ENCODE data around the gene UBQLNL.
A peak's percentile ranks its signal among the peaks of the same experiment; 100 is the strongest.

The UBQLNL gene

DNA sequence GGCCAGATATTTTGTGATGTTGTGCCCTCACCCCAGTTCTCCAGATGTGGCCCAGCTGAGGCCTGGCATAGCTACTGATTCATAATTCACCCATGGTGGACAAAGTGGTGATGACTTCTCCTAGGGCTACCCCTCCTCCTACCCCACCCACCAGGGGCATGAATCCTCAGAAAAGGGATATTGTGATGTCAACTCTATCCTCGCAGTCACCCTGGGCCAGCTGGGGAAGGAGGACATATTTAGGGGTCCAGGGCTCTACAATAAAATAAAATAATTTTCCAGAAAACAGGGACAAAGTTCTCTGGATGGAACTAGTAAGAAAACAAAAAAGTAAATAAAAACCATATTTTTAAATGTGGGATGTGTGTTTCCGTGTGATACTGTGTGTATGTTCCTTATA is at the start of gene UBQLNL:
UBQLNL (minus strand) TSS at position 101 of the 400 bp plus-strand sequence. CDS start 258 bp downstream, outside the sequence.
- Histone ChIP-seq H3K9ac (ENCODE audit: low read length) (no peak within 1 kb of the TSS), H3K36me3 (ENCODE audit: control insufficient read depth, insufficient read depth, low read length, severe bottlenecking) (no peaks in the 10 kb centered on the region), H3K4me1 (ENCODE audit: control insufficient read depth, insufficient read depth, low read length) (no peaks in the 10 kb centered on the region), H3K9me3 (ENCODE audit: control insufficient read depth, low read length) (no peaks in the 10 kb centered on the region), H3K27me3 (replicated peaks; ENCODE audit: control insufficient read depth, insufficient read depth, low read length) (no peaks in the 10 kb centered on the region), H3K4me3 (ENCODE audit: low read length) (no peak within 1 kb of the TSS)
- DNase-seq (ENCODE audit: low read depth) = no peak

DNA sequence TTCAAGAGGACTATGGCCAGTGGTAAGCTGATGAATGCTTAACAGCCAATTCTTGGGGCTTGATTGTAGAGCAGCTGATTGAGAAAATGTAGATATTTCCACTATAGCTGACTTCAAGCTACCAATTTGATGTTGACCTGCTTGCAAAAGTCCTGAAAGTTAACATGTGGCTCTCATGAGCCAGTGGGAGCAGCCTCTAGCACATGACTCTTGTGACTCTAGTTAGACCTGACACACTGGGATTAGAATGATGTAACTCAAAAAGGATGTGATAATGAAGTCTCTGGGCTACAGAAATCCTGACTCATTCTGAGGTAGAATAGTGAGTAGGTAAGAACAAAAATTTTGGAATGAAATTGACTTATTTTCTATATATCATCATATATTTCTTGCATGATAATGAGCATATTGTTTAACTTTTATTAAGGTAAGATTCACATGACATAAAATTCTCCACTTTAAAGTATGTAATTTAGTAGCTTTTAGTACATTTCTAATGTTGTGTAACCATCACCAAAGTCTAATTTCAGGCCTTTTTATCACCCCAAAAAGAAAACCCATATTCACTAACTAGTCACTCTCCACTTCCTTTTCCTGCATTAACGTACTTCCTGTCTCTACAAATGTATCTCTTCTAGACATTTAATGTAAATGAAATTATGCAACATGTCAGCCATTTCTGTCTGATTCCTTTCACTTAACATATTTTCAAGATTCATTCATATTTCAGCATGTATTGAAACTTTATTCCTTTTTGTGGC is 47.9 kb upstream of the UBQLNL start:
- H3K9ac ChIP-seq (ENCODE audit: low read length) = no peak overlapping the region
- H3K27me3 ChIP-seq (replicated peaks; ENCODE audit: control insufficient read depth, insufficient read depth, low read length) = no peaks in the 10 kb centered on the region
- H3K36me3 ChIP-seq (ENCODE audit: control insufficient read depth, insufficient read depth, low read length, severe bottlenecking) = no peaks in the 10 kb centered on the region
- H3K9me3 ChIP-seq (ENCODE audit: control insufficient read depth, low read length) = no peaks in the 10 kb centered on the region
- DNase-seq (ENCODE audit: low read depth) = no peak
- no peaks in the 10 kb centered on the region for H3K4me1 ChIP-seq (ENCODE audit: control insufficient read depth, insufficient read depth, low read length)
- no peak overlapping the region for H3K4me3 ChIP-seq (ENCODE audit: low read length)

GRCh38 chr11:5557751-5558150 is 41.3 kb upstream of the UBQLNL start:
- no peaks in the 10 kb centered on the region for H3K9me3 ChIP-seq (ENCODE audit: control insufficient read depth, low read length)
- no peaks in the 10 kb centered on the region for H3K36me3 ChIP-seq (ENCODE audit: control insufficient read depth, insufficient read depth, low read length, severe bottlenecking)
- no peak overlapping the region for H3K4me3 ChIP-seq (ENCODE audit: low read length)
- DNase-seq (ENCODE audit: low read depth) = no peak
- H3K4me1 ChIP-seq (ENCODE audit: control insufficient read depth, insufficient read depth, low read length) = peaks cover 4% of the 10 kb centered on the region
- no peaks in the 10 kb centered on the region for H3K27me3 ChIP-seq (replicated peaks; ENCODE audit: control insufficient read depth, insufficient read depth, low read length)
- H3K9ac ChIP-seq (ENCODE audit: low read length) = no peak overlapping the region

- no peaks in the 10 kb centered on the region for H3K9me3 ChIP-seq (ENCODE audit: control insufficient read depth, low read length)
- no peak overlapping the region for H3K9ac ChIP-seq (ENCODE audit: low read length)
- DNase-seq (ENCODE audit: low read depth) = no peak
- H3K4me1 ChIP-seq (ENCODE audit: control insufficient read depth, insufficient read depth, low read length) = peaks cover 4% of the 10 kb centered on the region
- H3K4me3 ChIP-seq (ENCODE audit: low read length) = no peak overlapping the region
- H3K36me3 ChIP-seq (ENCODE audit: control insufficient read depth, insufficient read depth, low read length, severe bottlenecking) = no peaks in the 10 kb centered on the region
- no peaks in the 10 kb centered on the region for H3K27me3 ChIP-seq (replicated peaks; ENCODE audit: control insufficient read depth, insufficient read depth, low read length)
These were observed 40.2 kb upstream of the UBQLNL start for GRCh38 chr11:5556596-5557188.

- Histone ChIP-seq H3K4me3 (ENCODE audit: low read length) (no peak overlapping the region), H3K9ac (ENCODE audit: low read length) (no peak overlapping the region), H3K36me3 (ENCODE audit: control insufficient read depth, insufficient read depth, low read length, severe bottlenecking) (no peaks in the 10 kb centered on the region), H3K27me3 (replicated peaks; ENCODE audit: control insufficient read depth, insufficient read depth, low read length) (no peaks in the 10 kb centered on the region), H3K9me3 (ENCODE audit: control insufficient read depth, low read length) (no peaks in the 10 kb centered on the region), H3K4me1 (ENCODE audit: control insufficient read depth, insufficient read depth, low read length) (peaks cover 8% of the 10 kb centered on the region)
- DNase-seq (ENCODE audit: low read depth) = peak; percentile 7
These were observed 36.8 kb upstream of the UBQLNL start for GRCh38 chr11:5553343-5553742.

DNA sequence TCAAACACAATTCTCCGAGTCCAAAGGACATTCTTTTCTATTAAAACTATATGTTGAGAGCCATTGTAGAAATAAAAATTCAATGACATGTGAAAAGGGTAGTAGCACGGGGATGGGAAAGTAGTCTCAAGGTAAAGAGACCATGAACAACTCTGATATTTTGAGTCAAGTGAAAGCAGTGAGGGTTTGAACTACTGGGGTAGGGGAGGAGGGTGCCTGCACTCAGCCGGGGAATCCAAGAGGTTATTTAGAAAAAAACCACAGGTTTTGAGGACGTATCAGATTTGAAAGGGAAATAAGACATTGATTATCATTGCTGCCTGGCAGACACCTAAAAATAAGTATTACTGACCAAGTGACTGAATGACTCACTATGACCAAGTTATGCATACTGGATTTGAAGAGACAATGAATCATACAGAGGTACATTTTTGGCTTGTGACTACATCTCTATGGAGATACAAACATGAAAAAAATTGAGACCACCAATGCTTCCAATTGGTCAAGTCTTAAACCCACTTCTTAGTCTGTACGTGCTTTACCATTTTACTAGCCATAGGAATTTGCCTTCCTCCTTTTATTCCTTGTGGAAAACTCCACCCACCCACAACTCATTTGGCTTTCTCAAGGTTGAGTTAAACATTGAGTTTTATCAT is 34.1 kb upstream of the UBQLNL start:
- peak; percentile 49 for DNase-seq (ENCODE audit: low read depth)
- no peaks in the 10 kb centered on the region for H3K36me3 ChIP-seq (ENCODE audit: control insufficient read depth, insufficient read depth, low read length, severe bottlenecking)
- H3K4me1 ChIP-seq (ENCODE audit: control insufficient read depth, insufficient read depth, low read length) = peaks cover 4% of the 10 kb centered on the region

DNA sequence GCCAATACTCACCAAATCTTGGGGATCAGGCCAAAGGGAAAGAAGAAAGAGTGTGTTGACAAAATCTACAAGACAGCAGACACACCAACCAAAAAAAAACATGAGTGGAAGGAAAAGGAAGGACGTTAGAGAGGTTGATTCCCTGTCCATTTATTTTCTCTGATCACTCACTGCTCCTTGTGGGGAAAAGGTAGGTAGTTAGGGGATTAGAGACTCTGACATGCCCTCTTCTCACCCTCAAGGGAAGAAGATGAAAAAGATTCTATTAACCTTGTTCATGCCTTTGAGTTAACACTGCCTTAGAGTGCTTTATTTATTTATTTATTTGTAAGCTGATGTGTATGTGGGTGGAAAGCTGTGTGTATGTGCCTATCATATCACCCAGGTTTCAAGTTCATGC is 31.9 kb upstream of the UBQLNL start, which contains the start of gene OR52H1:
OR52H1 (minus strand) TSS at position 101 of the 400 bp plus-strand sequence. CDS start 3,035 bp downstream, outside the sequence.
- H3K9ac ChIP-seq (ENCODE audit: low read length) = no peak within 1 kb of the TSS
- no peak within 1 kb of the TSS for H3K4me3 ChIP-seq (ENCODE audit: low read length)
- no peak for DNase-seq (ENCODE audit: low read depth)
- peaks cover 4% of the 10 kb centered on the region for H3K4me1 ChIP-seq (ENCODE audit: control insufficient read depth, insufficient read depth, low read length)
- H3K9me3 ChIP-seq (ENCODE audit: control insufficient read depth, low read length) = no peaks in the 10 kb centered on the region
- no peaks in the 10 kb centered on the region for H3K36me3 ChIP-seq (ENCODE audit: control insufficient read depth, insufficient read depth, low read length, severe bottlenecking)
- no peaks in the 10 kb centered on the region for H3K27me3 ChIP-seq (replicated peaks; ENCODE audit: control insufficient read depth, insufficient read depth, low read length)

More for the DNA sequence above, 34.1 kb upstream of the UBQLNL start:
- Histone ChIP-seq H3K4me3 (ENCODE audit: low read length) (no peak overlapping the region), H3K27me3 (replicated peaks; ENCODE audit: control insufficient read depth, insufficient read depth, low read length) (no peaks in the 10 kb centered on the region), H3K9ac (ENCODE audit: low read length) (no peak overlapping the region), H3K9me3 (ENCODE audit: control insufficient read depth, low read length) (no peaks in the 10 kb centered on the region)

GRCh38 chr11:5547982-5548381 is 31.5 kb upstream of the UBQLNL start:
- no peak overlapping the region for H3K9ac ChIP-seq (ENCODE audit: low read length)
- no peak for DNase-seq (ENCODE audit: low read depth)
- no peak overlapping the region for H3K4me3 ChIP-seq (ENCODE audit: low read length)
- no peaks in the 10 kb centered on the region for H3K9me3 ChIP-seq (ENCODE audit: control insufficient read depth, low read length)
- no peaks in the 10 kb centered on the region for H3K36me3 ChIP-seq (ENCODE audit: control insufficient read depth, insufficient read depth, low read length, severe bottlenecking)
- H3K4me1 ChIP-seq (ENCODE audit: control insufficient read depth, insufficient read depth, low read length) = peaks cover 4% of the 10 kb centered on the region
- no peaks in the 10 kb centered on the region for H3K27me3 ChIP-seq (replicated peaks; ENCODE audit: control insufficient read depth, insufficient read depth, low read length)

DNA sequence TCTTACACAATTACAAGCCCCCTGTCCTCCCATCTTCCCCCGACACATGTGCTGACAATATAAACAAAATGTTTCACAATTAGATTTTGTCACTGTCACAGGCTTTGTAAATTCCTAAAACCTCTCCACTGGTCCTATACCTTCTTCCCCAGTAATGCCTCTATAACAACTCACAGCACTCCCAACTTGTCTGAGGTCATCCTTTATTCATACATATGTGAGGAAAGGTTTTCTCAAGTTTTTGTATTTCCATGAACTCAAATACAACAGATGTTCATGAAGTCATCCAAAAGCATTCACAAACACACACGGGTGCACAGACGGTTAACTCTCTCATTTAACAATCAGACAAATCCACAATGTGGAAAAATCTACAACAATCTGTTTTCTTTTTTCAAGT is 30.0 kb upstream of the UBQLNL start:
- Histone ChIP-seq H3K27me3 (replicated peaks; ENCODE audit: control insufficient read depth, insufficient read depth, low read length) (no peaks in the 10 kb centered on the region), H3K36me3 (ENCODE audit: control insufficient read depth, insufficient read depth, low read length, severe bottlenecking) (no peaks in the 10 kb centered on the region), H3K4me3 (ENCODE audit: low read length) (no peak overlapping the region), H3K4me1 (ENCODE audit: control insufficient read depth, insufficient read depth, low read length) (peaks cover 4% of the 10 kb centered on the region), H3K9me3 (ENCODE audit: control insufficient read depth, low read length) (no peaks in the 10 kb centered on the region), H3K9ac (ENCODE audit: low read length) (no peak overlapping the region)
- no peak for DNase-seq (ENCODE audit: low read depth)

- DNase-seq (ENCODE audit: low read depth) = no peak
- Histone ChIP-seq H3K4me1 (ENCODE audit: control insufficient read depth, insufficient read depth, low read length) (peaks cover 3% of the 10 kb centered on the region), H3K4me3 (ENCODE audit: low read length) (no peak overlapping the region), H3K9me3 (ENCODE audit: control insufficient read depth, low read length) (no peaks in the 10 kb centered on the region), H3K27me3 (replicated peaks; ENCODE audit: control insufficient read depth, insufficient read depth, low read length) (no peaks in the 10 kb centered on the region), H3K36me3 (ENCODE audit: control insufficient read depth, insufficient read depth, low read length, severe bottlenecking) (no peaks in the 10 kb centered on the region), H3K9ac (ENCODE audit: low read length) (no peak overlapping the region)
These were observed 24.9 kb upstream of the UBQLNL start for GRCh38 chr11:5541427-5541826.

DNA sequence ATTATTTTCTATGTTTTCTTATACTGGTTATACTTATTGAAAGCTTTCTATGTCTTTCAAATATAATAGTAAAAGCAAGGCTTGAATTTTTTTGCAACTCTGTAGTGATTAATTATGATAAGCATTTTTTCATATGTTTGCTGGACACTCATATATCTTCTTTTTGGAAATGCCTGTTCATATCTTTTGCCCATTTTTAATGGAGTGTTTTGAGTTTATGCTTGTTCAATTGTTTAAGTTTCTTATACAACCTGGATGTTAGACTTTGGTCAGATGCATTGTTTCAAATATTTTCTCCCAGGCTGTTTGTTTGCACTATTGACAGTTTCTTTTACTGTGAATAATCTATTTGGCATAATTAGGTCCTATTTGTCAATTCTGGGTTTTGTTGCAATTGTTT is 20.0 kb upstream of the UBQLNL start:
- H3K9ac ChIP-seq (ENCODE audit: low read length) = no peak overlapping the region
- no peak for DNase-seq (ENCODE audit: low read depth)
- H3K27me3 ChIP-seq (replicated peaks; ENCODE audit: control insufficient read depth, insufficient read depth, low read length) = no peaks in the 10 kb centered on the region
- H3K9me3 ChIP-seq (ENCODE audit: control insufficient read depth, low read length) = no peaks in the 10 kb centered on the region
- peaks cover 6% of the 10 kb centered on the region for H3K4me1 ChIP-seq (ENCODE audit: control insufficient read depth, insufficient read depth, low read length)
- H3K36me3 ChIP-seq (ENCODE audit: control insufficient read depth, insufficient read depth, low read length, severe bottlenecking) = no peaks in the 10 kb centered on the region
- no peak overlapping the region for H3K4me3 ChIP-seq (ENCODE audit: low read length)
